Lower leg skin (tissue), 4 donors: ENCODE measurements around the gene USP34. TPM values are rescaled to one million over a fixed set of nuclear protein-coding genes. Genes with fewer than 3 reads are reported as not detected.
"Not testable (repeated sequence)": the region's sequence is repeated elsewhere in the genome, so short reads cannot be mapped to it uniquely, and the experiment has no call there.

Experiments
- DNase-seq, 2 donors: peaks; one replicate each; pipeline ENCODE4 v3.0.0-alpha.2; 2019; ENCODE audit warnings: low spot score in 2 of 2
- H3K4me3 ChIP-seq: fragments of 200-600 bp; sonication (generic); 2 replicates; pipeline ENCODE4 v1.5.1; 2017; ENCODE audit warnings: mild to moderate bottlenecking, low read depth; ENCODE audit not compliant: poor library complexity, severe bottlenecking
- CTCF ChIP-seq, 3 donors: fragments of 450-650 bp; IDR thresholded peaks; one replicate each; pipeline ENCODE4 v1.5.1; 2016; ENCODE audit warnings: antibody characterized with exemption in 3 of 3, mild to moderate bottlenecking in 3 of 3, moderate library complexity in 2 of 3
- POLR2A ChIP-seq, 2 donors: fragments of 450-650 bp; IDR thresholded peaks; one replicate each; pipeline ENCODE4 v1.6.1; 2016 to 2017; ENCODE audit warnings: antibody characterized with exemption in 2 of 2, mild to moderate bottlenecking in 1 of 2, moderate library complexity in 1 of 2
- WGBS, 2 donors: methylation state at CpG; one replicate each; pipeline ENCODE4 v1.1.5; 2018; 5-methylcytosine and 5-hydroxymethylcytosine counted together
- intact Hi-C: fragments of 100-400 bp; cut with DNase I; formaldehyde crosslinking; loops from one replicate; pipeline ENCODE4 v1.15.0; 2023; ENCODE audit warnings: low total_unique reads
- total RNA-seq, 4 donors: library from RNA; depleted of rRNA; stranded (reverse); fragments of >200 nt; gene quantifications; one replicate each; pipeline ENCODE4 v1.1.0, GENCODE V29; 2016

Gene USP34
- total RNA-seq, 4 donors from 2014 or later = 84.3 to 181 (median 98.1) TPM

GRCh38 chr2:61471905-61472805, 1.3 kb upstream of the USP34 start:
- peak in 1 of 2 donors; percentile 29 for DNase-seq
- 36 to 38% methylated on average over 19 of the region's 19 CpGs for WGBS, 2 donors
- TF ChIP-seq POLR2A (IDR thresholded peaks at IDR 0.05) (no peak), CTCF (IDR thresholded peaks at IDR 0.05) (no peak)
- intact Hi-C loops = no loop called here
- H3K4me3 ChIP-seq = peak overlapping the region; percentile 55

- intact Hi-C loops = no loop called here
- no peak for TF ChIP-seq CTCF (IDR thresholded peaks at IDR 0.05)
- TF ChIP-seq POLR2A (IDR thresholded peaks at IDR 0.05) = no peak
- peak overlapping the region; percentile 66 for H3K4me3 ChIP-seq
- 1% methylated on average over 29 to 54 of the region's 94 CpGs for WGBS, 2 donors
- peak; percentile 82 to 97 for DNase-seq
Measured at GRCh38 chr2:61470122-61470951, 550 bp downstream of the USP34 start.

- peak overlapping the region; percentile 66 for H3K4me3 ChIP-seq
- DNase-seq = no peak
- intact Hi-C loops = no loop called here
- WGBS, 2 donors = 4 to 5% methylated on average over 8 of the region's 8 CpGs
- TF ChIP-seq POLR2A (IDR thresholded peaks at IDR 0.05) (no peak), CTCF (IDR thresholded peaks at IDR 0.05) (no peak)
Measured at GRCh38 chr2:61469424-61470121, 1.3 kb downstream of the USP34 start.

- WGBS, 2 donors = 90 to 92% methylated on average over 10 of the region's 10 CpGs
- H3K4me3 ChIP-seq, intact Hi-C loops, DNase-seq: not testable (repeated sequence)
Measured at GRCh38 chr2:61468231-61468630, 2.7 kb downstream of the USP34 start.

GRCh38 chr2:61465045-61465444, 5.8 kb downstream of the USP34 start:
- 61 to 72% methylated on average over 3 of the region's 3 CpGs for WGBS, 2 donors
- DNase-seq = no peak
- TF ChIP-seq CTCF (IDR thresholded peaks at IDR 0.05) (no peak), POLR2A (IDR thresholded peaks at IDR 0.05) (no peak)
- intact Hi-C loops = no loop called here
- no peak overlapping the region for H3K4me3 ChIP-seq
